Liver (tissue), 9 donors: ENCODE data around the gene MAP3K5. TPM values are rescaled to one million over a fixed set of nuclear protein-coding genes. Genes with fewer than 3 reads are reported as not detected.

ENCODE experiments used
- DNase-seq: peaks from one replicate; pipeline ENCODE4 v3.0.0-alpha.2; 2017; ENCODE audit warnings: low spot score
- H3K27ac ChIP-seq, 2 donors: one replicate each; pipeline ENCODE4 v1.7.0; 2013; ENCODE audit warnings: inconsistent platforms in 2 of 2, low read length in 2 of 2, control low read depth in 1 of 2, low read depth in 1 of 2, mild to moderate bottlenecking in 1 of 2
- H3K27me3 ChIP-seq, 4 donors: one replicate each; pipeline versions ENCODE4 v1.6.1 to v1.7.0; 2013; ENCODE audit warnings: low read length in 3 of 4, inconsistent platforms in 1 of 4, mild to moderate bottlenecking in 1 of 4, moderate library complexity in 1 of 4; ENCODE audit not compliant: control insufficient read depth in 4 of 4, insufficient read depth in 4 of 4
- H3K36me3 ChIP-seq, 4 donors: one replicate each; pipeline versions ENCODE4 v1.6.1 to v1.7.0; 2013; ENCODE audit warnings: low read length in 3 of 4, mild to moderate bottlenecking in 3 of 4, low read depth in 1 of 4, moderate library complexity in 1 of 4; ENCODE audit not compliant: control insufficient read depth in 4 of 4, insufficient read depth in 3 of 4
- H3K4me1 ChIP-seq, 4 donors: one replicate each; pipeline versions ENCODE4 v1.6.1 to v1.7.0; 2013; ENCODE audit warnings: low read length in 3 of 4, mild to moderate bottlenecking in 3 of 4, moderate library complexity in 1 of 4; ENCODE audit not compliant: control insufficient read depth in 4 of 4, insufficient read depth in 4 of 4
- H3K4me3 ChIP-seq, 3 donors: one replicate each; pipeline versions ENCODE4 v1.6.1 to v1.7.0; 2013; ENCODE audit warnings: low read length in 3 of 3, control low read depth in 1 of 3, low read depth in 1 of 3, mild to moderate bottlenecking in 1 of 3
- H3K9ac ChIP-seq, 2 donors: one replicate each; pipeline ENCODE4 v1.7.0; 2013; ENCODE audit warnings: low read length in 2 of 2, mild to moderate bottlenecking in 2 of 2, moderate library complexity in 2 of 2, control low read depth in 1 of 2, low read depth in 1 of 2
- H3K9me3 ChIP-seq, 4 donors: one replicate each; pipeline versions ENCODE4 v1.6.1 to v1.7.0; 2013; ENCODE audit warnings: low read length in 3 of 4; ENCODE audit not compliant: control insufficient read depth in 4 of 4
- ATF3 ChIP-seq: IDR thresholded peaks from 2 replicates; pipeline ENCODE4 v1.6.1; 2016; ENCODE audit warnings: antibody characterized with exemption
- CTCF ChIP-seq: fragments of 150-350 bp; IDR thresholded peaks from 2 replicates; pipeline ENCODE4 v1.5.1; 2017; ENCODE audit warnings: improper control_type of control experiment, low read depth, low read length; ENCODE audit not compliant: missing input control
- FOXA1 ChIP-seq: IDR thresholded peaks from 2 replicates; pipeline ENCODE4 v1.6.1; 2016; ENCODE audit warnings: antibody characterized with exemption
- FOXA2 ChIP-seq: IDR thresholded peaks from 2 replicates; pipeline ENCODE4 v1.6.1; 2016; ENCODE audit warnings: antibody characterized with exemption
- GABPA ChIP-seq, 2 donors: IDR thresholded peaks in 1 of 2; conservative IDR thresholded peaks in 1 of 2; 2 replicates each; pipeline ENCODE4 v1.6.1; 2016; ENCODE audit warnings: antibody characterized with exemption in 2 of 2, mild to moderate bottlenecking in 1 of 2, moderate library complexity in 1 of 2
- HNF4A ChIP-seq, 2 donors: conservative IDR thresholded peaks; 2 replicates each; pipeline ENCODE4 v1.6.1; 2016; ENCODE audit warnings: antibody characterized with exemption in 2 of 2, mild to moderate bottlenecking in 2 of 2
- HNF4G ChIP-seq: IDR thresholded peaks from 2 replicates; pipeline ENCODE4 v1.6.1; 2016; ENCODE audit warnings: antibody characterized with exemption
- JUND ChIP-seq, 2 donors: IDR thresholded peaks; 2 replicates each; pipeline ENCODE4 v1.6.1; 2016; ENCODE audit warnings: antibody characterized with exemption in 2 of 2
- MAX ChIP-seq: IDR thresholded peaks from 2 replicates; pipeline ENCODE4 v1.6.1; 2016; ENCODE audit warnings: antibody characterized with exemption
- NR2F2 ChIP-seq: IDR thresholded peaks from 2 replicates; pipeline ENCODE4 v1.6.1; 2016; ENCODE audit warnings: antibody characterized with exemption
- RAD21 ChIP-seq, 2 donors: IDR thresholded peaks; 2 replicates each; pipeline ENCODE4 v1.6.1; 2016; ENCODE audit warnings: antibody characterized with exemption in 2 of 2, mild to moderate bottlenecking in 2 of 2
- REST ChIP-seq: IDR thresholded peaks from 2 replicates; pipeline ENCODE4 v1.6.1; 2016; ENCODE audit warnings: antibody characterized with exemption, mild to moderate bottlenecking
- RXRA ChIP-seq, 2 donors: IDR thresholded peaks; 2 replicates each; pipeline ENCODE4 v1.6.1; 2017 to 2018; ENCODE audit warnings: antibody characterized with exemption in 2 of 2, mild to moderate bottlenecking in 1 of 2
- SP1 ChIP-seq: IDR thresholded peaks from 2 replicates; pipeline ENCODE4 v1.6.1; 2018; ENCODE audit warnings: antibody characterized with exemption, mild to moderate bottlenecking
- WGBS: extraction: QIAGEN DNeasy Blood & Tissue Kit; methylation state at CpG from one replicate; pipeline ENCODE4 v1.1.7; 2013; 5-methylcytosine and 5-hydroxymethylcytosine counted together
- polyA plus RNA-seq, 2 donors: library from polyadenylated mRNA; stranded (reverse) in 1 of 2; unstranded in 1 of 2; fragments of 200-250 nt in 1 of 2; fragments of >200 nt in 1 of 2; fragmentation: Nextera tagmentation in 1 of 2; extraction: Ambion mirVana in 1 of 2; gene quantifications; one replicate each; pipeline versions ENCODE4 v1.2.1 to v1.2.3, GENCODE V29; 2013 to 2015
- total RNA-seq, 2 donors: library from RNA; depleted of rRNA; stranded (reverse); fragments of >200 nt; gene quantifications; one replicate each; pipeline ENCODE4 v1.2.3, GENCODE V29; 2014
- TF ChIP-seq, protein P1 (sequence below): IDR thresholded peaks from 2 replicates; pipeline ENCODE4 v1.6.1; 2016; ENCODE audit warnings: antibody characterized with exemption
- donor health status: healthy.
- donor health status: healthy.
- donor health status: healthy.
- donor health status: healthy.
- donor health status: healthy.

Gene MAP3K5
- total and polyA plus RNA-seq, 4 donors: 2.9 to 18.0 (median 5.5) TPM

DNA sequence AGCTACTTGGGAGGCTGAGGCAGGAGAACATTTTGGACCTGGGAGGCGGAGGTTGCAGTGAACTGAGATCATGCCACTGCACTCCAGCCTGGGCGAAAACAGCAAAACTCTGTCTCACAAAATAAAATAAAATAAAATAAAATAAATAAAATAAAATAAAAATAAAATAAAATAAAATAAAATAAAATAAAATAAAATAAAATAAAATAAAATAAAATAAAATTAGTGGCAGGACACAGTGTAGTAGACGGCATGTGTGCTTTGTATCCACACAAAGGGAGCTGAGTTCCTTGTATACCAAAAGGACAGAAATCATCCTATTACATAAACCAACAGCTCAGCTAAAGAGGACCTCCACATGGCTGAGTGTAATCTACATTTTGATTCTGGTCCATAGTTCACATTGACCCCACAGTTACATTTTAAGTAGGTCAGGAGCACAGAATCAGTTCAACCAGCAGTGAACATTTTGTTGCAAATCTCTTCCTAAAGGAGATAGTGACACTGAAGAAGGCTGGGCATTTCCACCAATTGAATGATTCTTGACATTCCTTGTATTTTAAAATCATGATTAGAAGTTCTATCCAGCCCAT, 150.3 kb downstream of the MAP3K5 start:
- no peak overlapping the region for H3K9ac ChIP-seq
- H3K27ac ChIP-seq: peak overlapping the region in 1 of 2 donors; percentile 16
- no peaks in the 10 kb centered on the region for H3K9me3 ChIP-seq
- H3K4me3 ChIP-seq: no peak overlapping the region
- no peak for DNase-seq
- H3K36me3 ChIP-seq: peaks cover 0 to 8% (median 3%) of the 10 kb centered on the region in 4 donors
- 79% methylated on average over 3 of the region's 3 CpGs for WGBS
- peaks cover 4 to 15% (median 10%) of the 10 kb centered on the region in 4 donors for H3K4me1 ChIP-seq
- TF ChIP-seq NR2F2: peak; percentile 20
- TF ChIP-seq RAD21 (IDR thresholded peaks at IDR 0.05): peak; percentile 22 to 57
- peak in 1 of 2 donors; percentile 16 for TF ChIP-seq JUND (IDR thresholded peaks at IDR 0.05)
- no peak for TF ChIP-seq FOXA1
- TF ChIP-seq REST: no peak
- TF ChIP-seq HNF4A (conservative IDR thresholded peaks at IDR 0.05): peak; percentile 79 to 82
- TF ChIP-seq RXRA (IDR thresholded peaks at IDR 0.05): peak; percentile 61 to 69
- peak; percentile 65 for TF ChIP-seq SP1
- peak; percentile 14 for TF ChIP-seq MAX
- no peaks in the 10 kb centered on the region for H3K27me3 ChIP-seq

- TF ChIP-seq FOXA1 (no peak), RXRA (IDR thresholded peaks at IDR 0.05) (no peak), NR2F2 (no peak), RAD21 (IDR thresholded peaks at IDR 0.05) (no peak), CTCF (no peak), FOXA2 (no peak), REST (no peak), MAX (no peak), HNF4G (no peak), HNF4A (conservative IDR thresholded peaks at IDR 0.05) (no peak), GABPA (IDR thresholded peaks at IDR 0.05 in 1 of 2, conservative IDR thresholded peaks at IDR 0.05 in 1 of 2) (no peak), ATF3 (no peak)
- TF ChIP-seq, protein P1, sequence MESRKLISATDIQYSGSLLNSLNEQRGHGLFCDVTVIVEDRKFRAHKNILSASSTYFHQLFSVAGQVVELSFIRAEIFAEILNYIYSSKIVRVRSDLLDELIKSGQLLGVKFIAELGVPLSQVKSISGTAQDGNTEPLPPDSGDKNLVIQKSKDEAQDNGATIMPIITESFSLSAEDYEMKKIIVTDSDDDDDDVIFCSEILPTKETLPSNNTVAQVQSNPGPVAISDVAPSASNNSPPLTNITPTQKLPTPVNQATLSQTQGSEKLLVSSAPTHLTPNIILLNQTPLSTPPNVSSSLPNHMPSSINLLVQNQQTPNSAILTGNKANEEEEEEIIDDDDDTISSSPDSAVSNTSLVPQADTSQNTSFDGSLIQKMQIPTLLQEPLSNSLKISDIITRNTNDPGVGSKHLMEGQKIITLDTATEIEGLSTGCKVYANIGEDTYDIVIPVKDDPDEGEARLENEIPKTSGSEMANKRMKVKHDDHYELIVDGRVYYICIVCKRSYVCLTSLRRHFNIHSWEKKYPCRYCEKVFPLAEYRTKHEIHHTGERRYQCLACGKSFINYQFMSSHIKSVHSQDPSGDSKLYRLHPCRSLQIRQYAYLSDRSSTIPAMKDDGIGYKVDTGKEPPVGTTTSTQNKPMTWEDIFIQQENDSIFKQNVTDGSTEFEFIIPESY: no peak
- DNase-seq: no peak
- Histone ChIP-seq H3K36me3 (peaks cover under 1 to 14% (median 7%) of the 10 kb centered on the region in 4 donors), H3K27me3 (no peaks in the 10 kb centered on the region), H3K27ac (no peak overlapping the region), H3K4me1 (peaks cover 4 to 15% (median 10%) of the 10 kb centered on the region in 4 donors), H3K4me3 (no peak overlapping the region), H3K9ac (no peak overlapping the region), H3K9me3 (no peaks in the 10 kb centered on the region)
- 91% methylated on average over 3 of the region's 3 CpGs for WGBS
These were observed 151.1 kb downstream of the MAP3K5 start for GRCh38 chr6:136641166-136641565.
